ENCODE measurements around the gene DRAP1.

The DRAP1 gene, protein sequence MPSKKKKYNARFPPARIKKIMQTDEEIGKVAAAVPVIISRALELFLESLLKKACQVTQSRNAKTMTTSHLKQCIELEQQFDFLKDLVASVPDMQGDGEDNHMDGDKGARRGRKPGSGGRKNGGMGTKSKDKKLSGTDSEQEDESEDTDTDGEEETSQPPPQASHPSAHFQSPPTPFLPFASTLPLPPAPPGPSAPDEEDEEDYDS

DNA sequence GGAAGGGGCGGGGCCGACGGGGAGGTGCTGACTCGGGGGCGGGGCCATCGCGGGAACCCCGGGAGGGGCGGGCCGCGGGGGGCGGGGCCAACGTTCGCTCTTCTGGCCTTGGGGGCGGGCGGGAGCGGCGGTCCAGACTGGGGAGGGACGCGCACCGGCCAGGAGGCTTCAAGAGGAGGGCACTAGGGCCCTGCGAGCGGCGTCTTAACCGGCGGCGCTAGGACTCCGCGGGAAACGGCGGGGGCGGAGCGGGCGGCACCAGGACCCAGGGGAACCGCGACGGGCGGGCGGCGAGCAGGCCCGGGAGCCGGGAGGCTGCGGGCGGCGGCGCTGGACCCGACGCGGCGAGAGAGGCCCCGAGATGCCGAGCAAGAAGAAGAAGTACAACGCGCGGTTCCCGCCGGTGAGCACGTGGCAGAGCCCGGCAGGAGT, at the start of gene DRAP1:
Gene DRAP1, plus strand, starts transcription at position 286 of the 432 bp plus-strand sequence. Its CDS starts 76 bp downstream, at position 362.
- peak; percentile 99 for DNase-seq (ENCODE audit: low read depth)

GRCh38 chr11:65869643-65870306, 49.5 kb upstream of the DRAP1 start:
- no peak for DNase-seq (ENCODE audit: low read depth)

- no peak for DNase-seq (ENCODE audit: low read depth)
Measured at GRCh38 chr11:65870307-65870658, 48.9 kb upstream of the DRAP1 start.

- DNase-seq (ENCODE audit: low read depth) = no peak
Measured at GRCh38 chr11:65870706-65871681, 48.2 kb upstream of the DRAP1 start.

GRCh38 chr11:65871811-65872548, 47.2 kb upstream of the DRAP1 start:
- no peak for DNase-seq (ENCODE audit: low read depth)

DNA sequence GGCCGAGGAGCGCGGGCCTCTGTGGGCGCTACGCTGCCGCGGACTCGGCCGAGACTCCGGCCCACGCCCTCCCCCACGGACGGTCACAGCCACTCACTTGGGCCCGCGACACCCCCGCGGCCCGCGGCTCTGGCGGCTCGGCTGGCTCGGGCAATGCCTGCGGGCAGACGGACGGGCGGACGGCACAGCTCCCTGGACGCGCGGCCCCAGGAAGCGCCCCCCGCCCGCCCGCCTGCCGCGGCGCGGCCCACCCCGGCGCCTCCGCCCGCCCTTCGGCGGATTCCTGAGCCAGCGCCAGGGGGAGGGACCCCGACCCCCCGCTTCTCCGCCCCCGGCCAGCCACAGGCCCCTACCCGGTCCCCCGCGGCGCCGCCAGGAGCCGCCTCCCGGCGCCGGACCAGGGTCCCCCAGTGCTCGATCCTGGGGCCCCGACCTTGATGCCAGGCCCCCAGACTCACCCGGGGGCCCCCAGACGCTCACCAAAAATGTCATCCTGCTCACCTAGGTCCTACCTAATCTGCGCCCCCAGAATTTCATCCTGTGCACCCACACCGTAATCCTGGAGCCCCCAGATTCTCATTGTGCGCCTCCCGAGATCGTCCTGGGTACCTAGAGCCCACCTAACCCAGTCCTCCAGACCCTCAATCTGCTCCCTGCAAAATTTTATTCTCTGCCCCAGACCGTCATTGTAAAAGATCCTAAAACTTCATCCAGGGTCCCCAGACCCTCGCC, 46.5 kb upstream of the DRAP1 start, which contains the start of gene EFEMP2:
Gene EFEMP2, minus strand, starts transcription at position 215 of the 732 bp plus-strand sequence. CDS start 446 bp downstream, outside the sequence.
- DNase-seq (ENCODE audit: low read depth) = no peak

- DNase-seq (ENCODE audit: low read depth) = peak; percentile 97
Measured at GRCh38 chr11:65873318-65874156, 45.7 kb upstream of the DRAP1 start.

- DNase-seq (ENCODE audit: low read depth) = no peak
Measured at GRCh38 chr11:65879617-65880016, 39.6 kb upstream of the DRAP1 start, which contains the start of gene CTSW. Gene CTSW (plus strand): TSS chr11:65879837. CDS start chr11:65879855, 18 bp downstream.

DNA sequence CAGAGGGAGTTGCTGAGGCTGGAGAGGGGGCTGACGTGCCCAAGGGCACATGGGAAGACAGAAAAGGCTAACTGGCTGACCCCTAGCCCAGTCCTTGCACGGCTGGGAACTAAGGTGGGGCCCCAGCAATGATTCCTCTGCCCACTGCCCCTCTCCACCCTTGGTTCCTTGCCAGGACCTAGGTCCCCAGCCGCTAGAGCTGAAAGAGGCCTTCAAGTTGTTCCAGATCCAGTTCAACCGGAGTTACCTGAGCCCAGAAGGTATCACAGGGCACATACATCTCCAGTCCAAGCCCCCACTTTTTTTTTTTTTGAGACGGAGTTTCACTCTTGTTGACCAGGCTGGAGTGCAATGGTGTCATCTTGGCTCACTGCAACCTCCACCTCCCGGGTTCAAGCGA, 39.2 kb upstream of the DRAP1 start:
- DNase-seq (ENCODE audit: low read depth) = no peak

DNA sequence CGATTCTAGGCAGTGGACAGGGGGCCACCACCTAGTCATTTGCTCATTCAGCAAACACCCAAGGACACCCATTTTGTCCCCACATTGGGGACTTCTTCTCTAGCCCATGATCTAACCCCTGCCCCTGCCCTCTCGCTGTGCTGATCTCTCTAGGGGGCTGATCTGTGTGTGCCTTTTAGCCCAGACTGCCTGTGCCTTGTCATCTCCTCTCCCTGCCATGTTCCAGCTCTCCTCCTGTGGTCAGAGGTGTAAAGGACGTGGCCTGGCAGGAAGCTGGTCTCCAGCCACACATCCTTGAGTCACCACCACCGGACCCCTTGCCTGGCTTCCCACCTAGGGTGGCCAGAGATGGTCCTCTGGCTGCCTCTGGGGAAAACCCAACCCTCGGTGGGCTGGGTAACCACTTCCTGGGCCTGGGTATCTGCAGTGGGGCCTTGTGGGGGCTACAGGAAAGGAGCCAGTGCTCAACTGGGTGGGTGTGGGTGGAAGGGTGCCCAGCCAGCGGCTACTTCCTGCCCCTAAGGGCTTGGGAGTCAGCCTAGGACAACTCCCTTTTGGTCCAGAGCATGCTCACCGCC, 38.3 kb upstream of the DRAP1 start:
- no peak for DNase-seq (ENCODE audit: low read depth)

- no peak for DNase-seq (ENCODE audit: low read depth)
Measured at GRCh38 chr11:65882120-65883057, 36.8 kb upstream of the DRAP1 start.

DNA sequence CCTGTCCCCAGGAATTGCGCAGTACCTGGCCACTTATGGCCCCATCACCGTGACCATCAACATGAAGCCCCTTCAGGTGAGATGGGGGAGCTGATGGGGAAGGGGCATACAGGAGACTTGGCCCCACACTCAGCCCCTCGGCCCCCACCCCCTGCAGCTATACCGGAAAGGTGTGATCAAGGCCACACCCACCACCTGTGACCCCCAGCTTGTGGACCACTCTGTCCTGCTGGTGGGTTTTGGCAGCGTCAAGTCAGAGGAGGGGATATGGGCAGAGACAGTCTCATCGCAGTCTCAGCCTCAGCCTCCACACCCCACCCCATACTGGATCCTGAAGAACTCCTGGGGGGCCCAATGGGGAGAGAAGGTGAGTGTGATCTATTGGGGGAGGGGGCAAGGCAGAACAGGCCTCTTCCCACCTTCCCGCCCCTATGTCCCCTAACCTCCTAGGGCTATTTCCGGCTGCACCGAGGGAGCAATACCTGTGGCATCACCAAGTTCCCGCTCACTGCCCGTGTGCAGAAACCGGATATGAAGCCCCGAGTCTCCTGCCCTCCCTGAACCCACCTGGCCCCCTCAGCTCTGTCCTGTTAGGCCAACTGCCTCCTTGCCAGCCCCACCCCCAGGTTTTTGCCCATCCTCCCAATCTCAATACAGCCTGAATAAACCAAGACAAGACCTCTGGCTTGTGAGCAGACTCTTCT, 36.0 kb upstream of the DRAP1 start:
- DNase-seq (ENCODE audit: low read depth) = no peak

GRCh38 chr11:65883786-65884715, 35.2 kb upstream of the DRAP1 start:
- no peak for DNase-seq (ENCODE audit: low read depth)

DNA sequence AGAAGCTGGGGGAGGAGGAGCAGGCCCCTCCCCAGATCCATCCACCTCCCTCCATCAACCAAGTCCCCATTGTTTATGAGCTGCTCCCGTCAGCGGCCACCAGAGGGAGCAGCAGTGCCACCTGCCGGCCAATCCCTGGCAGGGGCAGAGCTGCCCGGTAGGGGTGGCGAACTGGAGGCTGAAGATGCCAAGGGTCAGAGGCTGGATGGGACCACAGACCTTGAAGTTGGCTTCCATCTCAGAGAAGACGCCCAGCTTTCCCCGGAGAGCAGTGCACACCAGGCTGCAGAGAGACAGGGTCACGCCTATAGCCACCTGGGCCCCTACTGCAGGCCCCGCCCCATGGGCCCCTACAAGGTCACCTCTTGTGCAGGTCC, 34.5 kb upstream of the DRAP1 start:
- peak; percentile 73 for DNase-seq (ENCODE audit: low read depth)

- no peak for DNase-seq (ENCODE audit: low read depth)
Measured at GRCh38 chr11:65885231-65885630, 34.0 kb upstream of the DRAP1 start.

- no peak for DNase-seq (ENCODE audit: low read depth)
Measured at GRCh38 chr11:65885808-65886536, 33.3 kb upstream of the DRAP1 start.
